ENCODE results near the gene GLYATL2.

DNA sequence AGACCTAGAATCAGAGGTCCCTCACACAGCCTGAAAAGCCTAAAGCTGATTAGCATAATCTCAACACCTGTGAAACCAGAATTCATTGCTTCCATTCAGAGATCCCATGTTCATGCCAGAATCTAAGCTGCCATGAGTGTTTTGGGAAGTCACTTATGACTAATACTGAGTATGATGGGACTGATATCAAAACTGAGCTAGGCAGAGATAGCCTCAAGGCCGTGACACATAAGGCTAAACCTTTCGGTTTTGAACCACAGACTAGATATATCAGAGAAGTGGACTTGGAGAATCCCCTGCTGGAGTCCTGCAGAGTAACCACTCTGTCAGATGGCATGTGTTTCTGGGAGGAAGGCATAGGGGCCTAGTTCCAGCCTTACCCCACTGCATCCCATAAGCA is 23.1 kb upstream of the GLYATL2 start:
- TF ChIP-seq, protein P1, sequence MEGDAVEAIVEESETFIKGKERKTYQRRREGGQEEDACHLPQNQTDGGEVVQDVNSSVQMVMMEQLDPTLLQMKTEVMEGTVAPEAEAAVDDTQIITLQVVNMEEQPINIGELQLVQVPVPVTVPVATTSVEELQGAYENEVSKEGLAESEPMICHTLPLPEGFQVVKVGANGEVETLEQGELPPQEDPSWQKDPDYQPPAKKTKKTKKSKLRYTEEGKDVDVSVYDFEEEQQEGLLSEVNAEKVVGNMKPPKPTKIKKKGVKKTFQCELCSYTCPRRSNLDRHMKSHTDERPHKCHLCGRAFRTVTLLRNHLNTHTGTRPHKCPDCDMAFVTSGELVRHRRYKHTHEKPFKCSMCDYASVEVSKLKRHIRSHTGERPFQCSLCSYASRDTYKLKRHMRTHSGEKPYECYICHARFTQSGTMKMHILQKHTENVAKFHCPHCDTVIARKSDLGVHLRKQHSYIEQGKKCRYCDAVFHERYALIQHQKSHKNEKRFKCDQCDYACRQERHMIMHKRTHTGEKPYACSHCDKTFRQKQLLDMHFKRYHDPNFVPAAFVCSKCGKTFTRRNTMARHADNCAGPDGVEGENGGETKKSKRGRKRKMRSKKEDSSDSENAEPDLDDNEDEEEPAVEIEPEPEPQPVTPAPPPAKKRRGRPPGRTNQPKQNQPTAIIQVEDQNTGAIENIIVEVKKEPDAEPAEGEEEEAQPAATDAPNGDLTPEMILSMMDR (IDR thresholded peaks at IDR 0.05), result no peak
- TF ChIP-seq EP300 (IDR thresholded peaks at IDR 0.05), result no peak

Data from suprapubic skin (tissue), 3 donors.